ENCODE results near the gene NHERF1. TPM values are rescaled to one million over a fixed set of nuclear protein-coding genes. Genes with fewer than 3 reads are reported as not detected.

The NHERF1 gene
- total and polyA plus RNA-seq, 2 of the 13 experiments (the other 11 are each of a cell fraction or from before 2014, with no cell fraction given): 169 to 269 TPM

GRCh38 chr17:74773871-74774286, 25.5 kb downstream of the NHERF1 start:
- Histone ChIP-seq H3K79me2 (ENCODE audit: insufficient read depth, low read length) (peaks cover 27% of the 10 kb centered on the region), H3K36me3 (replicated peaks in 1 of 2; ENCODE audit: control insufficient read depth in 1 of 2, insufficient read depth in 2 of 2, low read length in 2 of 2) (peaks cover 23 to 38% of the 10 kb centered on the region in 2 experiments), H3K4me1 (ENCODE audit: insufficient read depth, low read length) (peaks cover 75% of the 10 kb centered on the region), H3K27me3 (ENCODE audit: control insufficient read depth in 1 of 2, insufficient read depth in 2 of 2, low read length in 2 of 2) (no peaks in the 10 kb centered on the region; a peak in 1 of 5 replicates), H3K4me2 (ENCODE audit: low read depth, low read length) (peak overlapping the region; percentile 40), H3K9me3 (ENCODE audit: low read length) (no peaks in the 10 kb centered on the region), H4K20me1 (ENCODE audit: insufficient read depth, low read length) (peaks cover 15% of the 10 kb centered on the region; the same call in 1 of the 2 replicates), H3K9ac (ENCODE audit: insufficient read depth, low read depth, low read length) (no peak overlapping the region), H3K4me3 (replicated peaks in 1 of 3; ENCODE audit: insufficient read depth in 1 of 3, low read depth in 2 of 3, low read length in 3 of 3) (no peak overlapping the region), H3K27ac (ENCODE audit: extremely low read length, insufficient read depth, low read length) (peak overlapping the region; percentile 52), H2AFZ (ENCODE audit: low read length) (no peak overlapping the region)
- WGBS (ENCODE audit: low lambda C conversion rate): 31% methylated on average over 6 of the region's 6 CpGs
- POLR2A ChIA-PET: interaction anchor here (0.7 to 29.3 kb wide), 9 partner anchors 19 to 359 kb away, joined by 3 to 1459 read pairs (median 5); partner anchors contain the start of genes FDXR, NHERF1 and RAB37
- intact Hi-C loops (cut with micrococcal nuclease; ENCODE audit: unreplicated experiment) (no loop called here), in situ Hi-C loops (cut with HindIII; ENCODE audit: extremely low pct_ligation_motif_present, low pct_unique_long_range_greater_than_20kb) (no loop called here)
- CTCF ChIA-PET (ENCODE audit: low intra/inter-chr PET ratio, low total read pairs): interaction anchor here (12.2 kb wide), 1 partner anchor 26 kb away, joined by 219 read pairs; the partner anchor contains the start of gene NHERF1
- BruUV-seq (replicated peaks): no TSS peak
- FAIRE-seq: peak; percentile 52
- DNase-seq (ENCODE audit: low spot score): peak; percentile 92
- peak; percentile 1; the same call in 2 of the 3 replicates for ATAC-seq
- TF ChIP-seq ZKSCAN1 (IDR thresholded peaks at IDR 0.05; ENCODE audit: low read length): no peak
- no peak for TF ChIP-seq TSC22D2 (CRISPR knock-in tag; IDR thresholded peaks at IDR 0.05; ENCODE audit: borderline replicate concordance)
- TF ChIP-seq ZNF549 (CRISPR knock-in tag; IDR thresholded peaks at IDR 0.05): no peak
- TF ChIP-seq ZNF615 (CRISPR knock-in tag; IDR thresholded peaks at IDR 0.05; ENCODE audit: borderline replicate concordance): no peak
- no peak for TF ChIP-seq TIGD3 (CRISPR knock-in tag; IDR thresholded peaks at IDR 0.05; ENCODE audit: borderline replicate concordance)
- no peak for TF ChIP-seq POLR2G (IDR thresholded peaks at IDR 0.05; ENCODE audit: low read depth, low read length)
- peak; percentile 54; the same call in 1 of the 2 replicates for TF ChIP-seq HMG20A (CRISPR knock-in tag; IDR thresholded peaks at IDR 0.05; ENCODE audit: borderline replicate concordance)
- TF ChIP-seq SOX13 (IDR thresholded peaks at IDR 0.05): no peak
- TF ChIP-seq SOX13 (CRISPR knock-in tag; conservative IDR thresholded peaks at IDR 0.05 in 1 of 2, IDR thresholded peaks at IDR 0.05 in 1 of 2): peak in 1 of 2 experiments; percentile 24; a peak in 1 of 4 replicates
- TF ChIP-seq ARID4A (CRISPR knock-in tag; IDR thresholded peaks at IDR 0.05; ENCODE audit: borderline replicate concordance): no peak
- TF ChIP-seq CEBPZ (IDR thresholded peaks at IDR 0.05; ENCODE audit: low read length): no peak
- TF ChIP-seq AKAP8 (CRISPR knock-in tag; IDR thresholded peaks at IDR 0.05): 0 out of 2 replicates have a peak, but pooled peaks have one; percentile 24
- no peak for TF ChIP-seq ISL2 (CRISPR knock-in tag; IDR thresholded peaks at IDR 0.05)
- TF ChIP-seq KAT7 (CRISPR knock-in tag; IDR thresholded peaks at IDR 0.05; ENCODE audit: borderline replicate concordance): no peak
